ENCODE data around the gene IFNGR2.

Gene IFNGR2

GRCh38 chr21:33357177-33357576 is 46.0 kb upstream of the IFNGR2 start:
- H4K20me1 ChIP-seq (ENCODE audit: insufficient read depth, low read length): no peaks in the 10 kb centered on the region; the same call in 1 of the 2 replicates
- H3K4me3 ChIP-seq (ENCODE audit: low read depth in 1 of 2, low read length in 2 of 2): no peak overlapping the region
- ATAC-seq (ENCODE audit: insufficient read depth, low read depth): no peak
- no peak overlapping the region for H3K4me2 ChIP-seq (ENCODE audit: insufficient read depth, low read length)
- H2AFZ ChIP-seq (ENCODE audit: low read depth, low read length): no peak overlapping the region
- DNase-seq: no peak
- H3K9ac ChIP-seq (ENCODE audit: low read depth, low read length): no peak overlapping the region
- H3K79me2 ChIP-seq (ENCODE audit: insufficient read depth, low read length): no peaks in the 10 kb centered on the region
- no peaks in the 10 kb centered on the region for H3K27me3 ChIP-seq (ENCODE audit: insufficient read depth, low read length, poor library complexity)
- no peak overlapping the region for H3K27ac ChIP-seq (ENCODE audit: low read length)
- TF ChIP-seq EZH2 (IDR thresholded peaks at IDR 0.05; ENCODE audit: borderline replicate concordance, low read depth, low read length, severe bottlenecking) (no peak), CTCF (IDR thresholded peaks at IDR 0.05; ENCODE audit: borderline replicate concordance, extremely low read depth, low read length, poor library complexity, severe bottlenecking) (no peak)
- H3K36me3 ChIP-seq (ENCODE audit: insufficient read depth, low read length): peaks cover 52% of the 10 kb centered on the region
- H3K9me3 ChIP-seq (ENCODE audit: insufficient read depth, low read length, severe bottlenecking): no peaks in the 10 kb centered on the region
- H3K4me1 ChIP-seq (ENCODE audit: insufficient read depth, low read length): peaks cover 17% of the 10 kb centered on the region

GRCh38 chr21:33359446-33359845 is 43.8 kb upstream of the IFNGR2 start:
- no peak for ATAC-seq (ENCODE audit: insufficient read depth, low read depth)
- TF ChIP-seq CTCF (IDR thresholded peaks at IDR 0.05; ENCODE audit: borderline replicate concordance, extremely low read depth, low read length, poor library complexity, severe bottlenecking): no peak
- no peak for TF ChIP-seq EZH2 (IDR thresholded peaks at IDR 0.05; ENCODE audit: borderline replicate concordance, low read depth, low read length, severe bottlenecking)
- no peak overlapping the region for H2AFZ ChIP-seq (ENCODE audit: low read depth, low read length)

DNA sequence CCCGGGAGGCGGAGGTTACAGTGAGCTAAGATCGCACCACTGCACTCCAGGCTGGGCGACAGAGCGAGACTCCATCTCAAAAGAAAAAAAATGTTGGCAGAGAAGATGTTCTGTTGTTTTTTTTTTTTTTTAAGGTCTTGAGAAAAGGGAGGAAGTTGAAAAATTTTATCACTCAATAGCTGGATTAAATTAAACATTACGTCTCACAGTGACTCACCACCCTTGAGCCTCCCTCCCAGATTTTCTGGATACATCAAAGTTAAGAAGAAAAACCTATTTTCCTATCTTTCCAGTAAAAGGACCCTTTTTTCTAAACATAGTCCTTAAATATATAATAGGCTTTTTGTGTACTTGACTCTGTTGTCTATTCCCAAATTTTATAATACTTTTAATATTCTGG is 42.9 kb upstream of the IFNGR2 start:
- peaks cover 19% of the 10 kb centered on the region for H3K4me1 ChIP-seq (ENCODE audit: insufficient read depth, low read length)
- no peak for TF ChIP-seq CTCF (IDR thresholded peaks at IDR 0.05; ENCODE audit: borderline replicate concordance, extremely low read depth, low read length, poor library complexity, severe bottlenecking)
- TF ChIP-seq EZH2 (IDR thresholded peaks at IDR 0.05; ENCODE audit: borderline replicate concordance, low read depth, low read length, severe bottlenecking): no peak
- no peaks in the 10 kb centered on the region for H3K9me3 ChIP-seq (ENCODE audit: insufficient read depth, low read length, severe bottlenecking)
- H3K27ac ChIP-seq (ENCODE audit: low read length): no peak overlapping the region
- H3K79me2 ChIP-seq (ENCODE audit: insufficient read depth, low read length): no peaks in the 10 kb centered on the region
- no peak overlapping the region for H3K4me3 ChIP-seq (ENCODE audit: low read depth in 1 of 2, low read length in 2 of 2)
- no peak overlapping the region for H3K9ac ChIP-seq (ENCODE audit: low read depth, low read length)
- ATAC-seq (ENCODE audit: insufficient read depth, low read depth) (no peak), DNase-seq (no peak)
- H2AFZ ChIP-seq (ENCODE audit: low read depth, low read length): no peak overlapping the region
- H3K36me3 ChIP-seq (ENCODE audit: insufficient read depth, low read length): peaks cover 23% of the 10 kb centered on the region
- no peak overlapping the region for H3K4me2 ChIP-seq (ENCODE audit: insufficient read depth, low read length)
- H3K27me3 ChIP-seq (ENCODE audit: insufficient read depth, low read length, poor library complexity): no peaks in the 10 kb centered on the region
- H4K20me1 ChIP-seq (ENCODE audit: insufficient read depth, low read length): no peaks in the 10 kb centered on the region; the same call in 1 of the 2 replicates

More at GRCh38 chr21:33359446-33359845, 43.8 kb upstream of the IFNGR2 start:
- H3K9me3 ChIP-seq (ENCODE audit: insufficient read depth, low read length, severe bottlenecking): no peaks in the 10 kb centered on the region
- peaks cover 19% of the 10 kb centered on the region for H3K4me1 ChIP-seq (ENCODE audit: insufficient read depth, low read length)
- H3K36me3 ChIP-seq (ENCODE audit: insufficient read depth, low read length): peaks cover 32% of the 10 kb centered on the region
- no peak overlapping the region for H3K4me2 ChIP-seq (ENCODE audit: insufficient read depth, low read length)
- H3K79me2 ChIP-seq (ENCODE audit: insufficient read depth, low read length): no peaks in the 10 kb centered on the region
- no peak overlapping the region for H3K4me3 ChIP-seq (ENCODE audit: low read depth in 1 of 2, low read length in 2 of 2)
- H3K27ac ChIP-seq (ENCODE audit: low read length): no peak overlapping the region
- no peak overlapping the region for H3K9ac ChIP-seq (ENCODE audit: low read depth, low read length)
- H4K20me1 ChIP-seq (ENCODE audit: insufficient read depth, low read length): no peaks in the 10 kb centered on the region; the same call in 1 of the 2 replicates
- no peaks in the 10 kb centered on the region for H3K27me3 ChIP-seq (ENCODE audit: insufficient read depth, low read length, poor library complexity)
- DNase-seq: no peak

Measured in DND-41 (cell line).